Breast epithelium (tissue), 4 donors: Measurements from ENCODE around the gene HEXIM1. TPM values are rescaled to one million over a fixed set of nuclear protein-coding genes. Genes with fewer than 3 reads are reported as not detected.

Source experiments
- DNase-seq, 2 donors: peaks; one replicate each; pipeline ENCODE4 v3.0.0-alpha.2; 2019; ENCODE audit warnings: low spot score in 2 of 2
- H3K27ac ChIP-seq, 2 donors: fragments of 200-600 bp; sonication (generic) in 1 of 2; one replicate each; pipeline ENCODE4 v1.5.1; 2016 to 2019; ENCODE audit warnings: mild to moderate bottlenecking in 1 of 2
- H3K27me3 ChIP-seq, 2 donors: fragments of 200-600 bp; sonication (generic) in 1 of 2; one replicate each; pipeline versions ENCODE4 v1.5.1 to v1.6.0; 2017 to 2019; ENCODE audit warnings: control low read depth in 1 of 2, mild to moderate bottlenecking in 1 of 2
- H3K36me3 ChIP-seq: fragments of 200-600 bp; one replicate; pipeline ENCODE4 v1.5.1; 2019
- H3K4me1 ChIP-seq, 2 donors: fragments of 200-600 bp; sonication (generic); one replicate each; pipeline ENCODE4 v1.5.1; 2016 to 2019; ENCODE audit warnings: control low read depth in 1 of 2
- H3K4me3 ChIP-seq, 3 donors: fragments of 200-600 bp; sonication (generic); 1 replicate in 2 of 3; 2 replicates in 1 of 3; pipeline ENCODE4 v1.5.1; 2016 to 2019; ENCODE audit warnings: mild to moderate bottlenecking in 3 of 3, moderate library complexity in 2 of 3
- H3K9me3 ChIP-seq, 2 donors: fragments of 200-600 bp; sonication (generic) in 1 of 2; one replicate each; pipeline ENCODE4 v1.5.1; 2016 to 2019; ENCODE audit warnings: control low read depth in 1 of 2
- POLR2A ChIP-seq: fragments of 450-650 bp; IDR thresholded peaks from one replicate; pipeline ENCODE4 v1.6.1; 2016; ENCODE audit warnings: antibody characterized with exemption, mild to moderate bottlenecking, moderate library complexity
- POLR2AphosphoS5 ChIP-seq, 3 donors: sonication (generic); formaldehyde crosslinking; IDR thresholded peaks; one replicate each; pipeline ENCODE4 v1.6.1; 2017; ENCODE audit warnings: antibody characterized with exemption in 3 of 3
- intact Hi-C: fragments of 100-400 bp; cut with DNase I; formaldehyde crosslinking; loops from one replicate; pipeline ENCODE4 v1.15.1; 2023; ENCODE audit warnings: low total_unique reads
- total RNA-seq, 3 donors: library from RNA; depleted of rRNA; stranded (reverse); fragments of >200 nt; gene quantifications; one replicate each; pipeline ENCODE4 v1.1.0, GENCODE V29; 2016
- TF ChIP-seq, protein P1 (sequence below), 3 donors: fragments of 450-650 bp; IDR thresholded peaks; one replicate each; pipeline ENCODE4 v1.5.1; 2016 to 2017; ENCODE audit warnings: antibody characterized with exemption in 3 of 3, mild to moderate bottlenecking in 3 of 3, moderate library complexity in 3 of 3

HEXIM1 gene
- total RNA-seq, 3 donors from 2014 or later = 21.3 to 35.6 (median 33.4) TPM

- intact Hi-C loops = no loop called here
- H3K4me3 ChIP-seq = peak overlapping the region; percentile 66 to 83 (median 71)
- H3K27me3 ChIP-seq = no peaks in the 10 kb centered on the region
- peaks cover 0 to 18% of the 10 kb centered on the region in 2 donors for H3K4me1 ChIP-seq
- DNase-seq = no peak
- TF ChIP-seq POLR2AphosphoS5 (IDR thresholded peaks at IDR 0.05) = no peak
- TF ChIP-seq POLR2A = no peak
- TF ChIP-seq, protein P1, sequence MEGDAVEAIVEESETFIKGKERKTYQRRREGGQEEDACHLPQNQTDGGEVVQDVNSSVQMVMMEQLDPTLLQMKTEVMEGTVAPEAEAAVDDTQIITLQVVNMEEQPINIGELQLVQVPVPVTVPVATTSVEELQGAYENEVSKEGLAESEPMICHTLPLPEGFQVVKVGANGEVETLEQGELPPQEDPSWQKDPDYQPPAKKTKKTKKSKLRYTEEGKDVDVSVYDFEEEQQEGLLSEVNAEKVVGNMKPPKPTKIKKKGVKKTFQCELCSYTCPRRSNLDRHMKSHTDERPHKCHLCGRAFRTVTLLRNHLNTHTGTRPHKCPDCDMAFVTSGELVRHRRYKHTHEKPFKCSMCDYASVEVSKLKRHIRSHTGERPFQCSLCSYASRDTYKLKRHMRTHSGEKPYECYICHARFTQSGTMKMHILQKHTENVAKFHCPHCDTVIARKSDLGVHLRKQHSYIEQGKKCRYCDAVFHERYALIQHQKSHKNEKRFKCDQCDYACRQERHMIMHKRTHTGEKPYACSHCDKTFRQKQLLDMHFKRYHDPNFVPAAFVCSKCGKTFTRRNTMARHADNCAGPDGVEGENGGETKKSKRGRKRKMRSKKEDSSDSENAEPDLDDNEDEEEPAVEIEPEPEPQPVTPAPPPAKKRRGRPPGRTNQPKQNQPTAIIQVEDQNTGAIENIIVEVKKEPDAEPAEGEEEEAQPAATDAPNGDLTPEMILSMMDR (IDR thresholded peaks at IDR 0.05) = no peak
- H3K27ac ChIP-seq = peak overlapping the region; percentile 34 to 100
- no peaks in the 10 kb centered on the region for H3K9me3 ChIP-seq
- H3K36me3 ChIP-seq = no peaks in the 10 kb centered on the region
Measured at GRCh38 chr17:45150911-45151809, 2.9 kb downstream of the HEXIM1 start.

DNA sequence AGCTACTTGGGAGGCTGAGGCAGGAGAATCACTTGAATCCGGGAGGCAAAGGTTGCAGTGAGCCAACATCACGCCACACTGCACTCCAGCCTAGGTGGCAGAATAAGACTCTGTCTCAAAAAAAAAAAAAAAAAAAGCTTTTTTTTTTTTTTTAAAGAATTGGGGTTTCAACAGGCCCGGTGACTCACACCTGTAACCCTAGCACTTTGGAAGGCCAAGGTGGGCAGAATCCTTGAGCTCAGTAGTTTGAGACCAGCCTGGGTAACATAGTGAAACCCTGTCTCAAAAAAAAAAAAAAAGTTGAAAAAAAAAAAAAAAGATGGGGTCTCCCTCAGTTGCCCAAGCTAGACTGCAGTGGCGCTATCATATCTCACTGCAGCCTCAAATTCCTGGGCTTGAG, 6.8 kb downstream of the HEXIM1 start:
- Histone ChIP-seq H3K36me3 (no peaks in the 10 kb centered on the region), H3K4me3 (no peak overlapping the region), H3K4me1 (peaks cover 3 to 26% of the 10 kb centered on the region in 2 donors), H3K27ac (peak overlapping the region; percentile 45 to 57), H3K9me3 (no peaks in the 10 kb centered on the region), H3K27me3 (no peaks in the 10 kb centered on the region)
- intact Hi-C loops = no loop called here
- no peak for TF ChIP-seq POLR2A
- TF ChIP-seq, protein P1 (IDR thresholded peaks at IDR 0.05) = no peak
- no peak for TF ChIP-seq POLR2AphosphoS5 (IDR thresholded peaks at IDR 0.05)
- DNase-seq = no peak

DNA sequence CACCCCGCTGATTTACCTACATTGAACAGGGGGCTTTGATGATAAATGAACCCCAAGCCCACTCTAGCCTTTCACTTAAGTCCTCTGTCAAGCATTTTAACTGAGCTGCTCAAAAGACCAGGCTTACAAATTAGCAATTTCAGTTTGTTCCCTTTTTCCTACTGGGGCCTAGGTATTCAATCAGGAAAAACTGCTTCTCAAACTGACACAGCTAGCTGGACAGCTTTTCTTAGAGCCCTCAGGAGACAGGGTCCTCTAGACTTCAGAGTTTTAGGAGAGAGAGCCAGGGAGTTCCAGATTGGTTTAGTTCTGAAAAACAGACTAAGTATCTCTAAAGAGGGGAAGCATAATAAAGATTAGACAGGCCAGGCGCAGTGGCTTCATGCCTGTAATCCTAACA, 7.2 kb downstream of the HEXIM1 start:
- no peak for DNase-seq
- intact Hi-C loops = no loop called here
- Histone ChIP-seq H3K27me3 (no peaks in the 10 kb centered on the region), H3K4me1 (peaks cover 3 to 28% of the 10 kb centered on the region in 2 donors), H3K9me3 (no peaks in the 10 kb centered on the region), H3K4me3 (no peak overlapping the region), H3K27ac (peak overlapping the region; percentile 43 to 57), H3K36me3 (no peaks in the 10 kb centered on the region)
- TF ChIP-seq POLR2A (no peak), POLR2AphosphoS5 (IDR thresholded peaks at IDR 0.05) (no peak)
- TF ChIP-seq, protein P1 (IDR thresholded peaks at IDR 0.05) = no peak

- intact Hi-C loops = no loop called here
- H3K9me3 ChIP-seq = no peaks in the 10 kb centered on the region
- H3K4me3 ChIP-seq = no peak overlapping the region
- no peaks in the 10 kb centered on the region for H3K27me3 ChIP-seq
- peaks cover 3 to 24% of the 10 kb centered on the region in 2 donors for H3K4me1 ChIP-seq
- no peak for DNase-seq
- peak overlapping the region in 1 of 2 donors; percentile 57 for H3K27ac ChIP-seq
- TF ChIP-seq POLR2A = no peak
- no peak for TF ChIP-seq POLR2AphosphoS5 (IDR thresholded peaks at IDR 0.05)
- TF ChIP-seq, protein P1 (IDR thresholded peaks at IDR 0.05) = no peak
- H3K36me3 ChIP-seq = no peaks in the 10 kb centered on the region
Measured at GRCh38 chr17:45156242-45156641, 8.0 kb downstream of the HEXIM1 start.
